Inflammatory macrophage (primary cell): ENCODE results near the gene CDCA4.
"Not testable (repeated sequence)": the region's sequence is repeated elsewhere in the genome, so short reads cannot be mapped to it uniquely, and the experiment has no call there.

Experiments
- DNase-seq, 2 donors: peaks; one replicate each; pipeline ENCODE4 v3.0.0-alpha.2; 2020 to 2022

The CDCA4 gene

DNA sequence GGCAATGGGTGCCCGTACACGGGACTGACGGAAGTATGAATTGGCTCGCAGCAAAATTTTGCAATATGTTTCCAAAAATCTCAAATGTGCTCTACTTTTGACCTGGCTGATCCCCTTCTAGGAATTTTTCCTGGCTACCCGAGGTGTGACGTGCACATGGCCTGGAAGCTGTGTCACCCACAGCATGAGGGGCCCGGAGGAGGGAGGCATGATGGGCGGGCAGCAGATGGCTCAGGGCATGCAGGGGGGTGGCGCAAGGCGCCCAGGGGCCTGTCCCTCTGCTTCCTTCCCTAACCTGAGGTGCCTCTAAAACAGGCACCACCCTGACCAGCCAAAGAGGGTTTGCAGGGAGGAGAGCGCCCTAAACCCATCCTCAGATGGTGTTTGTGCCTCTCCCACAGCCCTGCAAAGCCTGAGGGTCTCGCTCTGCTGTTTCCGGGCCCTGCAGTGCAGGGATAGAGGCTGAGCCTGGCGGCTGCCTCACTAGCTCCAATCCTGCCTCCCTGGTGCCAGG, 37.7 kb upstream of the CDCA4 start:
- peak in 1 of 2 donors; percentile 35 for DNase-seq

DNA sequence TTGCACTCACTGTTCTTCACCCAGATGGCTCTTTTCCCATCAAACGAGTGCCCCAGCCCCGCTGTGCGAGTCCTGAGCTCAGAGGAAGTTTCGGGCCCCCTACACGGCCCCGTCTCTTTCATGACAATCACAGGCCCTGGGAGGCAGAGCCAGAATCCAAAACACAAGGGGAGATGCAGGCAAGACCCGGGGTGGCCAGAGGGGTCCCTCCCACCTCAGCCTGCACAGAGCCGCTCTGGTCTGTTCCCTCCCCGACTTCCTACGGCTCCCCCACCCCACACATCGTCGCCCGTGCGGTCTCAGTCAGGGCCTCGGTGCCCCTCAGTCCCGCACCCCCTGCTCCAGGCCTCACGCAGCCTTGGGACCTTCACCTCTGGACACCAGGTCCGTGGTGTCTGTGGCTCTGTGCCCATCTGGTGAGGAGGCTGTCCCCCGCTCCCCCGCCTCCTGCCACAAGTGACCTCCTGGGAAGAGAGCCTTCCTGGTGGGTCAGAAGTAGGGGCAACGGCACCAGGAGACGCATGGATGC, 35.5 kb upstream of the CDCA4 start:
- DNase-seq = no peak

DNA sequence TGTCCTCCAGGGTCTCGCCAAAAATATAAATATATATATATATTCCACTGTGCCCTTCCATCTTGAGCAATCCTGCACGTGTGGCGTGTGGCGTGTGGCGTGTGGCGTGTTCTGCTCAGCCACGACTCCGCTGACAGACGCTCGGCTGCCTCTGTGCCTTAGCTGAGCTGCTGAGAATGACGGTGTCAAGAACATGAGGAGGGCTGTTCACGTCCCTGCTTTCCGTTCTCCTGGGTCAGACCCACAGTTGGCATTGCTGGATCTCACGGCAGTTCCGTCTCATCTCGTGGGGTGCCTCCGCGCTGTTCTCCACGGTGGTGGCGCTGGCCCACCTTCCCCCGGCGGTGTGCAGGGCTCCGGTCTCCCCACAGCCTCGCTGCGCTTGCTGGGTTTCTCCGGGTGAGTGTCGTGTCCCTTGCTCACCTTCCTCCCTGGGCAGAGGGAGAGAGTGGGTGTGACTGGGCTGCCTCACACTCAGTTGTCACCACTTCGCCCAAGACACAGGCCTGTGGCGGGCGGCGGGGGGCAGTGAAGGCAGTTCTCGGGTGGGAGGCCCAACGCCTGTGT, 34.9 kb upstream of the CDCA4 start:
- no peak for DNase-seq

DNA sequence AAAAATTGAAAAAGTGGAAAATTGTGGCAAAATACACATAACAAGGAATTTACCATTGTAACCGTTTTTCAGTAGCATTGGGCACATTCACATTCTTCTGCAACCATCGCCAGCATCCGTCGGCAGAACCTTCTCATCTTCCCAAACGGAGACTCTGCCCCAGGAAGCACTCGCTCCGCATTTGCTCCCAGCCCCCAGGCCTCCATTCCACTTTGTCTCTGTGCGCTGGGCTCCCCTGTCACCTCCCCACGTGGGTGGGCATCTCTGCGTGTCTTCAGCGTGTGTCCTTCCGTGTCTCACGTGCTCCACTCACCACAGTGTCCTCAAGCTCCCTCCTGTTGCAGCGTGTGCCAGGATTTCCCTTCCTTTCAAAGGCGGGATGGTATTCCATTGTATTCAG, 34.5 kb upstream of the CDCA4 start:
- no peak for DNase-seq

DNA sequence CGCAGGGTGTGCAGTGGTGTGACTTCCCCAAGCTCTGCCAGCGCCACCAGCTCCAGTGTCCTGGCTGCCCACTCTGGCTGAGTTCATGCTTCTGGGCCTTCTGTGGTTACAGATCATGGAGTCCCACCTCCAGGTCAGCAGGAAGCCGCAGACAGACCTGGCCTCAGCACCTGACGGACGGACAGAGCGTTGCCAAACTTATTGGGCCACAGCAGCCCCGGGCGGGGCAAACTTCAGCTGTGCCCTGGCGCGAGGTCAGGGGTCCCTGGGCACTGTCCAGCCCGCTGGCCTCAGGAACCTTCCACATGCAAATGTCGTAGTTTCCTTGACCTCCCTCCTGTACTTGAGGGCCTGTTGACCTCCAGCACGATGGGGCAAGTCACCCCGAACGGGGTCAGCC, 33.1 kb upstream of the CDCA4 start:
- peak in 1 of 2 donors; percentile 18 for DNase-seq

DNA sequence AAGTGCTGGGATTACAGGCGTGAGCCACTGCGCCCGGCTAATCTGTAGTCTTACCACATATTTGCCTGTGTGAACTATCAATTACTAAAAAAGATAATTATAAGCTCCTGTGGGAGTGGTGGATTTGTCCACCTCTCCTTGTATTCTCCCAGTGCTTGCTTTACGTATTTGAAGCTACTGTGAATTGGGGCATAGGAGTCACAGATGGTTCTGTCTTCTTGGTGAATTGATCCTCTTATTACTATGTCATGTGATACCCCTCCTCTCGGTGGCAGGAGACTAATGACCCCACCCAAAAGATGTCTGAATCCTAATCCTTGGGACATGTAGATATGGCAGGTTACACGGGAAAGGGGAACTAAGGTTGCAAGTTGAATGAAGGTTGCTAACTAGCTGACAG, 32.5 kb upstream of the CDCA4 start:
- DNase-seq = no peak

DNA sequence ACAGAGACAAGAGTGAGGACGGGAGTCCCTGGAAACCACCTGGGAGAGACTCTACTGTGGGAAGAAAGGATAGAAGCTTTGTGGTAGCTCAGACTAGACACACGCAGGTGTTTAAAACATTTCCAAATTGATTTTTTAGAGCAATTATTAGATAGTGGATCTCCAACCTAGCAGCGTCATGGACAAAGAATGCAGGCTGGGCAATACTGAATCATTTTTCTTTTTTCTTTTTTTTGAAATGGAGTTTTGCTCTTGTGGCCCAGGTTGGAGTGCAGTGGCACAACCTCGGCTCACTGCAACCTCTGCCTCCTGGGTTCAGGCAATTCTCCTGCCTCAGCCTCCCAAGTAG, 31.2 kb upstream of the CDCA4 start:
- no peak for DNase-seq

DNA sequence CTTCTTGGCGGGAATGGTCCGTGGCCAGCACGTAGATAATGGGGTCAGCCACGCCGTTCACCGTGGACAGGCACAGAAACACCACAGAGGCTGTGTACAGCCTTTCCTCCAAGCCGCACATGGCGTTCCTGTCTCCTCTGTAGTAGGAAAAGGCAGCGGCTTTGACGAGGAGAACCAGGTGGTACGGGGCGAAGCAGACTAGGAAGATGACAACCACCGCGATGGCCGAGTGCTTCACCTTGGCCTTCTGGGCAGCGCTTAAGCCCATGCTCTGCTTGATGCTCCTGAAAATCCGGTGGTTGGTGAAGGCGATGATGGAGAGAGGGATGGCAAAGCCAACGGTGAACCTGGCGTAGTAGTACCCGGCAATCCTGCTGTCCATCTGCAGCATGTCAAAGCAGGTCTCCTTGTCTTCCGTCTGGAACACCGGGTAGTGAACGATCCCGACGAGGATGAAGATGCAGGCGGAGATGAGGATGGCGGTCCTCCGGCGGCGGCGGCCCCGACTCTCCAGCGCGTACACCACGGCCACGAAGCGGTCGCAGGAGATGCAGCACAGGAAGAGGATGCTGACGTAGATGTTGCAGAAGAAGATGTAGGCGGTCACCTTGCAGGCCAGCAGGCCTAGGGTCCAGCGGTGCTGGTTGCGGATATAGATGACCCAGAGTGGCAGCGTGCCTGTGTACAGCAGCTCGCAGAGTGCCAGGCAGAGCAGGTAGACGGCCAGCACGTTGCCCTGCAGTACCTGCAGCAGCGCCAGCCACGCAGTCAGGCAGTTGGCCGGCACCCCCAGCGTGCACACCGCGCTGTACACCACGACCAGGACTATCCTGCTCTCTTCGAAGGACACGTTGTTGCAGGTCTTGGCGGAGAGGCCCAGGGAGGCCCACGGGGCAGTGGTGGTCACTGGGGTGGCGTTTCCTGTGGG, 30.6 kb upstream of the CDCA4 start:
- no peak for DNase-seq

DNA sequence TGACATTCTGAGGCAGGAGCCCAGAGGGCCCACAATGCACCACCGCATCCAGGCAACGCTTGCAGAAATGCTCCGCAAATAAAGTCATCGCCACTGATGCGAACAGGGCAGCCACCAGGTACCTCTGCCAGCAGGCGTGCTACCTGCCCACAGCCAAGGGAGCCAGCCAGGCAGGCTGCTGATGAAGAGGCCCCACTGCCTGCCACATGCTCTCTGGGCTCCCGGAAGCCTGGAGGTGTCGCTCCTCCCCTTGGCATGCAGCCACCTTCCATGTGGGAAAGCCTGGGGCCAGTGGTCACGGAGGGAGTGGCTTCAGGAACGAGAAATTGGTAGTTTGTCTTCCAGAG, 29.6 kb upstream of the CDCA4 start:
- peak in 1 of 2 donors; percentile 56 for DNase-seq

DNA sequence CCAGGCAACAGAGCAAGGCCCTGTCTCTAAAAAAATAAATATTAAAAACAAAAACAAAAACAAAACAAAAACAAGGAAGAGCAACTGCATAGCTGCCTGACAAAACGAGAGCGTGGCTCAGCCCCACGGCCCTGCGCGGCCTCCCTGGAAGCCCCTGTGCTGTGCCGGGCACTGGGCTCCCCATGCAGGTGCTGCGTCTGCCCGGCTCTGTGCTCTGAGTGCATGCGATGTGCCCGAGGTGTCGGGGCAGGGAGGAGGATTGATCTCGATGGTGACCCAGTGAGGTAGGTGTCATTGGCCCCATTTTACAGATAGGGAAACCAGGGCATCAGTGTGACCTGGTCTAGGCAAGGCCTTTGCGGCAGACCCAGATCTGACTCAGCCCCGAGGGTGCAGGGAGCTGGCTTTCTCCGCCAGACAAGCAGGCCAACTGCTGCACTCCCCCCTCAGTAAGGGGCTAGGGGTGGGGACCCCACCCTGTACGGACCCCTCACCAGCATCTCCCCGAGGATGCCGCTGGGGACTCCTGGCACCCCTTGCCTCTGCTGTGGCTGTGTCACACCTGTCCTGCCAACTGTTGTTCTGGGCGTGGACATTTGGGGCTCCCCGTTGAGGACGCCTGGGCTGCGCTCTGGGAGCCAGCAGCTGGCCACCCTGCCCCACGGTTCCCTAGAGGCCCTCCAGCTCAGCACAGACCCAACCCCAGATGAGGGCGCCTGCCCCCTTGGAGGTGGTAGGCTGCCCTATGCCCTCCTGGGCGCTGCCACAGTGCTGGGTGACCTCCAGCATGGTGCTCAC, 29.1 kb upstream of the CDCA4 start:
- no peak for DNase-seq

DNA sequence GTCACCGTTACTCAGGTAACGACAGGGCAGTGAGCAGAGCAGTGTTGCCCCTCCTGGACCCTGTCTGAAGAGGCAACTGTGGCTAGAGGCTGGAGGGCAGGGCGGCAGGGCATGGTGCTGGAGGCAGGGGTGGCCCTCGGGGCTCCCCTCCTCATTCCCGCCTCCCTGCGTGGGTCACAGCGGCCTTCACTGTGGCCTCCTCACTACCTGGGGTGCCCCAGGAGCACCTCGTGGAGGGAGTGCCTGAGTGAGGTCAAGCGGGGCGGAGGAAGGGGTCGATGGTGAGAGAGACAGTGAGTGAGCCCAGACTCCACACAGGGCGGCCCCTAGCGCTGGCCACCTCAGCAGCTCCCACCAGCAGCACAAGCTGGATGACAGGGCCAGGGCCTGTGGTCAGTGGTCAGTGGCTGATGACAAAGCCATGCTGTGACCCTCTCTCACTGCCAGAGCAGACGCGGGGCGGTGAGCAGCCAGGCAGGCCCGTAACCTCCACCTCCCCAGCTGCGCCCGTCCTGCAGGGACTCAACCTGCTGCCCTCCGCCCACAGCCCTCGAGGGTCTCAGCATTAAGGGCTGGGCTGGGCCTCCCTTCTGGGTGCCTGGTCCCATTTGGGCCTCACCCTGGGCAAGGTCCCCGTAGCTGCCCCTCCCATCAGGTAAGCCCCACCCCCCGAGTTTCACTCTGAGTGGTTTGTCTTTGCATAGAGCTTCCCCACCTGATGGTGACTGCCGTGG, 26.6 kb upstream of the CDCA4 start:
- DNase-seq = no peak

DNA sequence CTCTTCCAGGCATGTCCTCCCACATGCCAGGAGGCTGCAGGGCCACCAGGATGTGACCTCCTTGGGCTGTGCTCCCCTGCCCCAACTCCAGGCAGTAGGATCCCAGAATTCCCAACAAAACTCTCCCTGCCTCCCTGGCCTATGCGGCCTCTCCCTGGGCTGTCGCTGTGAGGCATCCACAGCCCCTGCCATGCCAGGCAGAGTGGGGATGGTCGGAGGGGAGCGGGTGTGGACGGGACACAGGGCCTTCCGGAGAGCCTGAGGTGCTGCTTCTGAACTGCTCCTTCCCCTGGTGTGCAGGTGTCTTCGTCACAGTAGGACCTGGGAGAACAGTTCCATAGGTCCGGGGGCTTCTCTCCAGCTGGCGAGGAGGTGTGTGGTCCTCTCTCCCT, 26.0 kb upstream of the CDCA4 start:
- DNase-seq = no peak

DNA sequence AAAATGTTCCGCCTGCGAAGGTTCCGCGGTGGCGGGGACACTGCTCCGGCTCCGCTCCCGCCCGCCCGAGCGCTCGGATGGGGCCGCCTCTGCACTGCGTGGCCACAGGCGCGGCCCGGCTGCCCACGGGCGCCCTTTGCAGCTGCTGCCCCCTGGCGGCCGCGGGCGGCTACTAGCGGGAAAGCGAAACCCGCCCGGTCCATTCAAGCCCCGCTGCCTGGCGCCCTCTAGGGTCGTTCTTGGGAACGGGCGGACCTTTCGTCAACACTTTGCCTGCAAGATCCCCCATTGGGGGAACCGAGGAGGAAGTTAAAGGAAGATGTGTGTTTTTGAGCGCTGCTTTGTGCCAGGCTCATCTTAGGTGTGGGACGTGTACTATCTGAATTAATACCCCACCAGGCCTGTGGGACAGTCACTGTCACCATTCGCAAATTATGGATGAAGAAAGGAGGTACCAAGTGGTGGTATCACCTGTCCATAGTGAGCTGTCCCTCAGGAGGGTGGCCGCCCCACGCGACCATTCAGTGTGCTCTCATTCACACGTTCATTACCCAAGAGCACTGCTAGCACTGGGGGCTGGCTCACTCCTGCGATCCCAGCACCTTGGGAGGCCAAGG, 24.9 kb upstream of the CDCA4 start:
- peak; percentile 92 to 95 for DNase-seq

DNA sequence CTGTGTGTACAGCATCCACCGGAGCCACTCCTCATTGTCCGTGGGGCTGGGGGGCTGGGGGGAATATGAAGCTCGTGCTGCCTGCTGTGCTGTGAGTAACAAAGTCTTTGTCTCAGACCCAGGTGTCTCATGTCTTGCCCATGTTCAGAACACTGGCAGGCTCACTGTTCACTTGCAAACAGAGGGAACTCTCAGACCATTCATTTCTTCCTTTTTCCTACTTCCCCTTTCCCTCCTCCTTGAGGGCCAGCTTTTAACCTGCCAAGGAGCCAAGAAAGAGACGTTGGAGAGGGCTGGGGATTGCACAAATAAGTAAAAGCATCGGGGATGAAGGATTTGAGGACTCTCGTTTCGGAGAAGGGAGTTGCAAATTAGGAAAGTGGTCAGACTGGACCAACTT, 22.8 kb upstream of the CDCA4 start:
- DNase-seq = peak in 1 of 2 donors; percentile 40

DNA sequence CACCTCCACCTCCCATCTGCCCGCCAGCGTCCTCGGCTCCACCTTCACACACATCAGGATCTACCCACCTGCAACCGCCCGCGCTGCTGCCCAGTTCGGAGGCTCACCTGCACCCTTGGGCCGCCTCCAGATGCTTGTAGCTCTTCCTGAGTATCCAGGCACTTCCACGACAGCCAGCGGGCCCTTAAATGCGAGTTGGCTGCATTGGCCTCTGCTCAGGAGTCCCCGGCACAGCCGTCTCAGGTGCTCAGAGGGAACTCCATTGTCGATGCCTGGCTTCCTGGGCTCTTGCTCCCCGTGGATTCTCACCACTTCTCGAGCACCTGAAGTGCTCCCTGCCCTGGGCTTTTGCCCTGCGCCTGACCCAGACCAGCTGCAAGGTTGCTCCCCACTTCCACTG, 21.9 kb upstream of the CDCA4 start:
- DNase-seq = no peak

DNA sequence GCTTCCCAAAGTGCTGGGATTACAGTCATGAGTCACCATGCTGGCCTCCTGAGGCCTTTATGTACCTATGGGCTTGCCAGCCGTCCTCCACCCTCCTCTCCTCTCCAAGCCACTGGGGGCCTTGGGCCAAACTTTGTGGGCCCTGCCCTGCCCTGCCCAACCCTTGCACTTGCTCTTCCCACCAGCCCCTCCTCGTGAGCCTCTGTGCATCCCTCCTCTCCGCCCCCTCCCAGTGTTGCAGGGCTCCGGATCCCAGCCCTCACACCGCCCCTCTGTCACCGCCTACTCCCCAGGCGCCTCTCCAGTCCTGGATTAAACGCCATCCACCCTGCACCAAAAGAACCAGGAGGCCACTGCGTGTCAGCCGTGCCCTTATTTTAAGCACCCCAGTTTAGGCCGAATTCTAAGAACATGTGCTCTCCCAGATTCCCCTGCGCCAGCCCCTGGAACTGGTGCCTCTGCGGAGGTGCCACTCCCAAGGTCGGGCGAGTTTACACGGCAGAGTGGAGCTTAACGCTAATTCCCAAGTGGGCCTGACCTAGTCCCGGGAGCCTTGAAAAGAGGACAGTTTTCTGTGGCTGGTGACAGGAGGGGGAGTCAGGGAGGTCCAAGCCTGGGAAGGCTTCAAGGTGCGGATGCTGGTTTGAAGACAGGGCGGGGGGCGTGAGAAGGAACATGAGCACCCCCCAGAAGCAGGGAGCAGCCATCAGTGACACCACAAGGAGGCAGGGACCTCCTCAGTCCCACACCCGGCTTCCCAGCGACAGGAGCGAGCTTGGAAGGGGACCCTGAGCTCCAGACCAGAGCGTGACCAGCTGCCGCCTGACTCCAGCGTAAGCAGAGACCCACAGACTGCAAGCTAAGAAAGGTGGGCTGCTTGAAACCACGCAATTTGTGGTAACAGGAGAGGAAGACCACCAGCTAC, 21.2 kb upstream of the CDCA4 start:
- DNase-seq = no peak

DNA sequence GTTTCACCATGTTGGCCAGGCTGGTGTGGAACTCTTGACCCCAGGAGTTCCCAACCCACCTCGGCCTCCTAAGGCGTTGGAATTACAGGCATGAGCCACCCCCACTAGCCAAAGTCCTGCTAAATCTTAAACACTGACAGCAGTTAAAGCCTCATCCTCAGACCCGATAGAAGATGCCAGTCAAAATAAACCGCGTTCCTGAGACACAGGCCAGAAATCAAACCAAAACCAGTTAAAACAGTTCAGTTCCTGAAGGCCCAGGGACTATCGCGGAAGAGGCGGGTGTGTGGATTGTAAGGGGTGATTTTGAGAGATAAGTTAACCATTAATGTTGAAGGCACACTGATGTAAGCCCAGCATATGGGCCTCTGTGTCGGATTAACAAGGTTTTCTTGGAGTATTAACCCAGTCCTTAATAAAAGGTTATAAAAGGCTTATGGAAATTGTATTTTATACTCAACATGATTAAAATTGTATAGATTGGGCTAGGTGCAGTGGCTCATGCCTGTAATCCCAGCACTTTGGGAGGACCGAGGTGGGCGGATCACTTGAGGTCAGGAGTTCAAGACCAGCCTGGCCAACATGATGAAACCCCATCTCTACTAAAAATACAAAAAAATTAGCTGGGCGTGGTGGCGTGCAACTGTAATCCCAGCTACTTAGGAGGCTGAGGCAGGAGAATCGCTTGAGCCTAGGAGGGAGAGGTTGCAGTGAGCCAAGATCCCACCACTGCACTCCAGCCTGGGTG, 18.7 kb upstream of the CDCA4 start:
- no peak for DNase-seq

DNA sequence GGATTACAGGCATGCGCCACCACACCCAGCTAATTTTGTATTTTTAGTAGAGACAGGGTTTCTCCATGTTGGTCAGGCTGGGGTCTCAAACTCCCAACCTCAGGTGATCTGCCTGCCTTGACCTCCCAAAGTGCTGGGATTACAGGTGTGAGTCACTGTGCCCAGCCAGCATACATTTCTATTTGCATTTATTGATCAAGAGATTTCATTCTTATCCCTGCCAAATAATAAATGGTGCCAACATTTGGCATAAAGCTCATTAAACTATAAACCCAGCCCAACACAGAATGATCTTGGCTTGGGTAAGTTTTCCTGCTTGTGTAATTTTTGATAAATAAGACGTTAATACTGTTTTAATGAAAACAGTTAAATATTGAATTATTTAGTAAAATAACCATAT, 14.7 kb upstream of the CDCA4 start:
- DNase-seq = not testable (repeated sequence)

DNA sequence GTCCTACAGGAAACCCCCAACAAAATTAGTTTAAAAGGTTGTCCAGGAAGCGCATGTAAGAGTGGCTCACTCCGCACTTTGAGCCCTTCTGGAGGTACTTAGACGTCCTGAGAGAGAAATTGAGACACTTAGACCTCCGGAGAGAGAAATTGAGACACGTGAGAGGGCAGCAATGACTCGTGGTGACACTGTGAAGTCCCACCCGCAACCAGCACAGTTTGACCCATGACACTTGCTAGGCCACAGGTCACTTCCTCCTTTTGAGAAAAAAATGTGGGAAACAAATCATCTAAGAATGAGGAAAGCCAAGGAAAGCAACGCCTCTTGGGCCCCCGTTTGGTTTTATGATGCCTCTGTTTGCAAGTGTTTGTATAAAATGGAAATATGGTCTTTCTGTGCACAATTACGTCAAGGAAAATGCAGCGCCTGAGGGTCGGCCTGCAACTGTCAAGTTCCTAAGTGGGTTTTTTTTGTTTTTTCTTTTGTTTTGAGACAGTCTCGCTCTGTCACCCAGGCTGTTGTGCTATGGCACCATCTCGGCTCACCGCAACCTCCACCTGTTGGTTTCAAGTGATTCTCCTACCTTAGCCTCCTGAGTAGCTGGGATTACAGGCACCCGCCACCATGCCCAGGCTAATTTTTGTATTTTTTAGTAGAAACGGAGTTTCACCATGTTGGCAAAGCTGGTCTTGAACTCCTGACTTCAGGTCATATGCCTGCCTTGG, 13.6 kb upstream of the CDCA4 start:
- peak; percentile 90 to 91 for DNase-seq
